Right ventricle myocardium inferior (tissue), 1 donor: ENCODE data around the gene SHB. TPM values are rescaled to one million over a fixed set of nuclear protein-coding genes. Genes with fewer than 3 reads are reported as not detected.
A peak's percentile ranks its signal among the peaks of the same experiment; 100 is the strongest.

Experiments used
- ATAC-seq: fragments of 200-7000 bp; cut with Tn5 transposase; one replicate; pipeline ENCODE4 v1.9.1; 2020; ENCODE audit warnings: mild to moderate bottlenecking, moderate library complexity
- DNase-seq: peaks from one replicate; pipeline ENCODE4 v3.0.0; 2021; ENCODE audit errors: missing footprints
- intact Hi-C: fragments of 100-400 bp; cut with DNase I; formaldehyde crosslinking; loops from one replicate; pipeline ENCODE4 v1.11.0; 2022
- long read RNA-seq: library from polyadenylated mRNA; unstranded; transcript quantifications from one replicate; pipeline ENCODE4 v2.0.0, GENCODE V29; 2021
- total RNA-seq: library from RNA; stranded (reverse); fragmentation: NEBNext Ultra II Directional; extraction: Animal tissue kit (Norgen Biotek cat#: 25700); gene quantifications from one replicate; pipeline ENCODE4 v1.2.1, GENCODE V29; 2021
- donor health status: DM: no; HTN: yes; CAD: no; lungs with severe emphysema.

The SHB gene, protein sequence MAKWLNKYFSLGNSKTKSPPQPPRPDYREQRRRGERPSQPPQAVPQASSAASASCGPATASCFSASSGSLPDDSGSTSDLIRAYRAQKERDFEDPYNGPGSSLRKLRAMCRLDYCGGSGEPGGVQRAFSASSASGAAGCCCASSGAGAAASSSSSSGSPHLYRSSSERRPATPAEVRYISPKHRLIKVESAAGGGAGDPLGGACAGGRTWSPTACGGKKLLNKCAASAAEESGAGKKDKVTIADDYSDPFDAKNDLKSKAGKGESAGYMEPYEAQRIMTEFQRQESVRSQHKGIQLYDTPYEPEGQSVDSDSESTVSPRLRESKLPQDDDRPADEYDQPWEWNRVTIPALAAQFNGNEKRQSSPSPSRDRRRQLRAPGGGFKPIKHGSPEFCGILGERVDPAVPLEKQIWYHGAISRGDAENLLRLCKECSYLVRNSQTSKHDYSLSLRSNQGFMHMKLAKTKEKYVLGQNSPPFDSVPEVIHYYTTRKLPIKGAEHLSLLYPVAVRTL
- 14.7 TPM for total RNA-seq
- long read RNA-seq, transcript SHB-201 (6 exons, 2,783 nt), result major isoform, 20 of 20 reads
- long read RNA-seq, partial matches to known transcripts, result 0 of 20 reads
- long read RNA-seq, other reads (novel, unspliced or antisense), result 0 of 20 reads

DNA sequence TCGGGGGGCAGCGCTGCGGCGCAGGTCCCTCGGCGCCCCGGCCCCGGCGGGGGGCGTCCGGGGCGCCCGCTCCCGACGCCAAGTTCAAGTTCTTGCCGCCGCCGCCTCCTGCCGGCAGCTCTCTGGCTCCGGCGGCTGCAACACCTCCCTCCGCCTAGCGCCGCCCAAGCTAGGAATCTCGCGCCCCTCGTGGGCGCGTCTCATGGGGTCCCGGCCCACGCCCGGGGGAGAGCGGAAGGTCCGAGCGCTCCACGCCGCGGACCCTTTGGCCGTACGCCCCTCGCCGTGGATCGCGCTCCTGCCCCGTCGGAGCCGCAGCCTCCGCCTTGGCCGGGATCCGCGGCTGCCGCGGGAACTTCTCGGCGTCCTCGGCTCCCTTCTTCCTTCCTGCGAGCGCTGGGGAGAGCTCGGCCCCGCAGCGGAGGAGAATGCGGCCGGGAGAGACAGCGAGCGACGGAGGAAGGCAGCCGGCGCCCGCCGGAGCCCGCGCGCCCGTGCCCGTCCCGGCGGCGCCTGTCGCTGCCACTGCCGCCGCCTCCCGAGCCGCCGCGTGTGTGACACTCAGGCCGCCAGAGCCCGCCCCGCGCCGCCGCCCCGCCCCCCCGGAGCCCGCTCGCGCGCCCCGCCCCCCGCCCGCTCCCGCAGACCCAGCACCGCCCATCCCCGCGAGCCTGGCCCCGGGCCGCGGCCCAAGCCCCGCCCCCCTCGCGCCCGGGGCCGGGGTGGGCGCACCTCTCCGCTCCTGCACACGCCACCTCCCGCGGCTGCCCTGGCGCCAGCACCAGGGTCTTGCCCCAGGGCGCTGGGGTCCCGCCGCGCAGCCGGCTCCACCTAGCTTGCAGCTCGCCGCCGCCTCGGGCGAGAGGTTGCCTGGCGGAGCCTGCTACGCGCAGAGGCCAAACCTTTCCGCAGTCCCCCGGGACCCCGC is at the start of gene SHB:
SHB (minus strand) TSS at position 527 of the 928 bp plus-strand sequence. CDS start 582 bp downstream, outside the sequence.
- ATAC-seq (peak; percentile 90), DNase-seq (peak; percentile 92)
- intact Hi-C loops, result loop anchor here (2.0 to 5.0 kb wide), 3 partner anchors 52 to 152 kb away; no protein-coding TSS in a partner anchor

- no peak for ATAC-seq
- no peak for DNase-seq
- intact Hi-C loops, result no loop called here
Observed at GRCh38 chr9:38117651-38118050, 48.6 kb upstream of the SHB start.

- ATAC-seq, result no peak
- intact Hi-C loops, result no loop called here
- DNase-seq, result no peak
Observed at GRCh38 chr9:38114905-38115304, 45.9 kb upstream of the SHB start.

- intact Hi-C loops, result no loop called here
- ATAC-seq (no peak), DNase-seq (no peak)
Observed at GRCh38 chr9:38112456-38112855, 43.4 kb upstream of the SHB start.

- DNase-seq (no peak), ATAC-seq (no peak)
- intact Hi-C loops, result no loop called here
Observed at GRCh38 chr9:38112049-38112448, 43.0 kb upstream of the SHB start.

GRCh38 chr9:38110476-38110875 is 41.4 kb upstream of the SHB start:
- no peak for ATAC-seq
- DNase-seq, result no peak
- intact Hi-C loops, result no loop called here

- DNase-seq (no peak), ATAC-seq (no peak)
- intact Hi-C loops, result no loop called here
Observed at GRCh38 chr9:38109601-38110000, 40.6 kb upstream of the SHB start.

DNA sequence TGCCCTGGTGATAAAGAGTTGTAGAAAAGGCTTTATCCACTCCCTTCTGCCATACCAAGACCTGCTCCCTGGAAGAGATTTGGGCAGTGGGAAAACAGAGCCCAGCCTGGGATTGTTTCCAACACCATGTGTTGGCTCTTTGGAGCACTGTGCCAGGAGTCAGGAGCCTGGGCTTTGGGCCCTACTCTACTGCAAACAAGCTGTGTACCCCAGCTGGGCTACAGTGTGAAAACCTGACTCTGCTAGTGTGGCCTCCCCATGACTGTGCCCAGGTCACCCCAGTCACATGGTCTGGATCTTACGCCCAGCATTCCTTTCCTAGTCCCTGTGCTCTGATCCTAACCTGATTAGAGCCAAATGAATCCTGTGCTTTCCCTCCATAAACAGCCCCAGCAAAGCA is 39.3 kb upstream of the SHB start:
- intact Hi-C loops, result no loop called here
- ATAC-seq, result no peak
- no peak for DNase-seq

DNA sequence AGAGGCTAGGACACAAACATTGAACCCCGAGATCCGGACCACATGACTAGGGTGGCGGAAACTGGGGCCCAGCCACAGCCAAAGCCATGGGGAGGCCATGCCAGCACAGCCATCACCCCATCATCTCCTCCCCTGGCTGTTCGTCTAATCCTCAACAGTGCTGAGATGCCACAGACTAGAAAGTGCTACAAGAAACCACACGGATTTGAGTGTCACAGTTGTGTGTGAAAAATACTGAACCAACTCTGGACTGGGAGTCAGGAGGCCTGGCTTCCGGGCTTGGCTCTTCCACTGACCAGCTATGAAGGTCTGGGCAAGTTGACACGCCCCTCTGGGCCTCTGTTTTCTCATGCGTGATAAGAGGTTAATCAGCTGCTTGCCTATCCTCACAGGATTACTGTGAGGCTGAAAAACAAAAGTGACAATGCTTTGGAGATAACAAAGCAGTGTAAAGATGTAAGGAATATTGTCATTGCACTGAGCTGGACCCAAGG is 38.8 kb upstream of the SHB start:
- no peak for ATAC-seq
- no peak for DNase-seq
- intact Hi-C loops, result no loop called here

- intact Hi-C loops, result no loop called here
- no peak for ATAC-seq
- no peak for DNase-seq
Observed at GRCh38 chr9:38107405-38107804, 38.4 kb upstream of the SHB start.

GRCh38 chr9:38106488-38106887 is 37.5 kb upstream of the SHB start:
- DNase-seq, result no peak
- no peak for ATAC-seq
- intact Hi-C loops, result no loop called here

DNA sequence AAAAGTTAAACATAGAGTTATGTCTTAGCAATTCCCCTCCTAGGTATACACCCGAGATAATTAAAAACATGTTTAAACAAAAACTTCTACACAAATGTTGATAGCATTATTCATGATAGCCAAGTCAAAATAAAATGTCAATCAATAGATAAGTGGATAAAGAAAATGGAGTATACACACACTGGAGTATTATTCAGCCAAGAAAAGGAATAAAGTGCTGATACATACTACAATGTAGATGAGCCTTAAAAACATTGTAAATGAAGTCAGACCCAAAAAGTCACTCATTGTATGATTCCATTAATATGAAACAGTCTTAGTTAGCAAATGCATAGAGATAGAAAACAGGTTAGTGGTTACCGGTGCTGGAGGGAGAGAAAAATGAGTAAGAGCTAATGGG is 34.3 kb upstream of the SHB start:
- no peak for ATAC-seq
- DNase-seq, result no peak
- intact Hi-C loops, result no loop called here

- intact Hi-C loops, result no loop called here
- ATAC-seq, result no peak
- no peak for DNase-seq
Observed at GRCh38 chr9:38101423-38101822, 32.4 kb upstream of the SHB start.

DNA sequence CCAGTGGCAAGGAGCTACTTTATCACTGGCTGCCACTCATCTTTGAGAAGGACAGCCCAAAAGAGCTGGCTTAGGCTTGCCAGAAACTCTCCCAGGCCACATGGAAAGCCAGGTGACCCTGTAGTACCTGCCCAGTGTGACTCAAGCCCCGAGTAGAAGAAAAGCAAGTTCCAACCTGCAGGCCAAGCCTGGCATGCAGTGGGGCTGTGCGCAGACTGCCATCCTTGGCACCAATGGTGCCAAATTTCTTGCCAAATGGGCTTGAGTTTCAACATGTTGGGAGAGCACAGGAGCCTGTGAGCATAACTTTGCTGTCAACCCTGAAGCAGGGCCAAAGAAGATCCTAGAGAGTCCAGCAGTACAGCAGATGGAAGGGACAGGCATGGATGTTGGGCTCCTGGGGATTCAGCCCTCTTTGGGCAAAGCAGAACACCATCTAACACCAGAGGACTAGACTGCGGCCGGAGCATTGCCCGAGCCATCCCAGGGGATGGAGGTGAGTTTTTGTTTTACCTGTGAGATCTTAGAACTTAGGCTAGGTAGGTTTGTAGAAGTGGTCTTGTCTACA is 27.3 kb upstream of the SHB start:
- intact Hi-C loops, result no loop called here
- ATAC-seq (no peak), DNase-seq (no peak)

- ATAC-seq, result no peak
- intact Hi-C loops, result no loop called here
Observed at GRCh38 chr9:38094165-38094564, 25.1 kb upstream of the SHB start.

DNA sequence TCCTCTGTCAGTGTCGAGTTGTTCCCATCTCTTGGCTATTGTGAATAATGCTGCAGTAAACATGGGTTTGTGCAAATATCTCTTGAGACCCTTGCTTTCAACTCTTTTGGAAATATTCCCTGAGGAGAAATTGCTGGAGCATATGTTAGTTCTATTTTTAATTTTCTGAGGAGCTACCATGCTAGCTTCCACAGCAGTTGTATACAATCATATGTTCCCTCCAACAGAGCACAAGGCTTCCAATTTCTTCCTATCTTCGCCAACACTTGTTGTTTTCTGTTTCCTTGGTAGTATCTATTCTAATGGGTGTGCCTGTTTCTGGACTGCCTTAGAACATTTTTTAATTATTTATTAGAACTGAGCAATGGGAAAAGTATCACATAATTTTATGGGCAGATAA is 23.6 kb upstream of the SHB start:
- ATAC-seq (no peak), DNase-seq (no peak)
- intact Hi-C loops, result no loop called here

More at GRCh38 chr9:38094165-38094564, 25.1 kb upstream of the SHB start:
- DNase-seq, result no peak

DNA sequence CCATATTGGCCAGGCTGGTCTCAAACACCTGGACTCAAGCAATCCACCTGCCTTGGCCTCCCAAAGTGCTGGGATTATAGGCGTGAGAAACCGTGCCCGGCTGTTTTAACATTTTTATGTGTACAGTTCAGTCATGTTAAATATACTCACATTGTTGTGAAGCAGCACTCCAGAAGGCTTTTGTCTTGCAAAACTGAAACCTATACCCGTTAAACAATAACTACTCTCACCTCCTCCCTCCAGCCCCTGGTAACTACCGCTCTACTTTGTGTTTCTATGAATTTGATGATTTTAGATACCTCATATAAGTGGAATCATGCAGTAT is 23.1 kb upstream of the SHB start:
- DNase-seq (no peak), ATAC-seq (no peak)
- intact Hi-C loops, result no loop called here

- intact Hi-C loops, result no loop called here
- DNase-seq, result no peak
Observed at GRCh38 chr9:38091310-38092199, 22.5 kb upstream of the SHB start.

More at GRCh38 chr9:38091310-38092199, 22.5 kb upstream of the SHB start:
- ATAC-seq, result no peak
